Measurements from ENCODE around the gene GLB1L3.
"Not testable (repeated sequence)": the region's sequence is repeated elsewhere in the genome, so short reads cannot be mapped to it uniquely, and the experiment has no call there.

Gene GLB1L3

GRCh38 chr11:134275188-134275533, 1.0 kb upstream of the GLB1L3 start:
- no peak for DNase-seq (ENCODE audit: low spot score)

GRCh38 chr11:134276396-134277182, 410 bp downstream of the GLB1L3 start:
- DNase-seq (ENCODE audit: low spot score) = no peak

- DNase-seq (ENCODE audit: low spot score) = no peak
These were observed 1.2 kb downstream of the GLB1L3 start for GRCh38 chr11:134277183-134278001.

- no peak for DNase-seq (ENCODE audit: low spot score)
These were observed 2.2 kb downstream of the GLB1L3 start for GRCh38 chr11:134278356-134278755.

GRCh38 chr11:134281635-134282034, 5.5 kb downstream of the GLB1L3 start:
- not testable (repeated sequence) for DNase-seq (ENCODE audit: low spot score)

- DNase-seq (ENCODE audit: low spot score) = no peak
These were observed 6.2 kb downstream of the GLB1L3 start for GRCh38 chr11:134282121-134283045.

GRCh38 chr11:134283461-134284230, 7.5 kb downstream of the GLB1L3 start:
- no peak for DNase-seq (ENCODE audit: low spot score)

GRCh38 chr11:134284349-134284748, 8.2 kb downstream of the GLB1L3 start:
- DNase-seq (ENCODE audit: low spot score) = not testable (repeated sequence)

GRCh38 chr11:134287561-134287960, 11.4 kb downstream of the GLB1L3 start:
- no peak for DNase-seq (ENCODE audit: low spot score)

- DNase-seq (ENCODE audit: low spot score) = no peak
These were observed 12.3 kb downstream of the GLB1L3 start for GRCh38 chr11:134288486-134288885.

- no peak for DNase-seq (ENCODE audit: low spot score)
These were observed 13.0 kb downstream of the GLB1L3 start for GRCh38 chr11:134289167-134289566.

- DNase-seq (ENCODE audit: low spot score) = no peak
These were observed 13.6 kb downstream of the GLB1L3 start for GRCh38 chr11:134289789-134290188.

- no peak for DNase-seq (ENCODE audit: low spot score)
These were observed 14.5 kb downstream of the GLB1L3 start for GRCh38 chr11:134290646-134291045.

- DNase-seq (ENCODE audit: low spot score) = no peak
These were observed 15.0 kb downstream of the GLB1L3 start for GRCh38 chr11:134291196-134291595.

GRCh38 chr11:134292661-134293060, 16.5 kb downstream of the GLB1L3 start:
- no peak for DNase-seq (ENCODE audit: low spot score)

GRCh38 chr11:134293119-134294113, 17.2 kb downstream of the GLB1L3 start:
- no peak for DNase-seq (ENCODE audit: low spot score)

- no peak for DNase-seq (ENCODE audit: low spot score)
These were observed 18.5 kb downstream of the GLB1L3 start for GRCh38 chr11:134294664-134295063.

- no peak for DNase-seq (ENCODE audit: low spot score)
These were observed 36.0 kb downstream of the GLB1L3 start for GRCh38 chr11:134312223-134312622.

- no peak for DNase-seq (ENCODE audit: low spot score)
These were observed 36.6 kb downstream of the GLB1L3 start for GRCh38 chr11:134312807-134313206.

GRCh38 chr11:134313379-134313778, 37.2 kb downstream of the GLB1L3 start:
- no peak for DNase-seq (ENCODE audit: low spot score)
